Measurements from ENCODE around the gene DNAH17. TPM values are rescaled to one million over a fixed set of nuclear protein-coding genes. Genes with fewer than 3 reads are reported as not detected.

DNAH17 gene
- total and polyA plus RNA-seq, 2 of the 8 experiments (the other 6 are each of a cell fraction or from before 2014, with no cell fraction given) = 0.14 to 0.67 TPM

DNA sequence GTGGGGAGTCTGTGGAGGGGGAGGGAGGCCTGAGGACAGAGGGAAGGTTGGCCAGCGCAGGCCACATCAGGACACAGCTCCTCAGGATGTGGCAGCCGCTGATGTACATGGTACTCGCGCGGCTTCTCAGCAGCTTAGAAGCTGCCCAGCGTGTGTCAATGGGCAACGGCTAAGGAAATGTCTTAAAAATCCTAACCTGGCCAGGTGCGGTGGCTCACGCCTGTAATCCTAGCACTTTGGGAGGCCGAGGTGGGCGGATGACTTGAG is 145.6 kb downstream of the DNAH17 start (continued):
- TF ChIP-seq, protein P1, sequence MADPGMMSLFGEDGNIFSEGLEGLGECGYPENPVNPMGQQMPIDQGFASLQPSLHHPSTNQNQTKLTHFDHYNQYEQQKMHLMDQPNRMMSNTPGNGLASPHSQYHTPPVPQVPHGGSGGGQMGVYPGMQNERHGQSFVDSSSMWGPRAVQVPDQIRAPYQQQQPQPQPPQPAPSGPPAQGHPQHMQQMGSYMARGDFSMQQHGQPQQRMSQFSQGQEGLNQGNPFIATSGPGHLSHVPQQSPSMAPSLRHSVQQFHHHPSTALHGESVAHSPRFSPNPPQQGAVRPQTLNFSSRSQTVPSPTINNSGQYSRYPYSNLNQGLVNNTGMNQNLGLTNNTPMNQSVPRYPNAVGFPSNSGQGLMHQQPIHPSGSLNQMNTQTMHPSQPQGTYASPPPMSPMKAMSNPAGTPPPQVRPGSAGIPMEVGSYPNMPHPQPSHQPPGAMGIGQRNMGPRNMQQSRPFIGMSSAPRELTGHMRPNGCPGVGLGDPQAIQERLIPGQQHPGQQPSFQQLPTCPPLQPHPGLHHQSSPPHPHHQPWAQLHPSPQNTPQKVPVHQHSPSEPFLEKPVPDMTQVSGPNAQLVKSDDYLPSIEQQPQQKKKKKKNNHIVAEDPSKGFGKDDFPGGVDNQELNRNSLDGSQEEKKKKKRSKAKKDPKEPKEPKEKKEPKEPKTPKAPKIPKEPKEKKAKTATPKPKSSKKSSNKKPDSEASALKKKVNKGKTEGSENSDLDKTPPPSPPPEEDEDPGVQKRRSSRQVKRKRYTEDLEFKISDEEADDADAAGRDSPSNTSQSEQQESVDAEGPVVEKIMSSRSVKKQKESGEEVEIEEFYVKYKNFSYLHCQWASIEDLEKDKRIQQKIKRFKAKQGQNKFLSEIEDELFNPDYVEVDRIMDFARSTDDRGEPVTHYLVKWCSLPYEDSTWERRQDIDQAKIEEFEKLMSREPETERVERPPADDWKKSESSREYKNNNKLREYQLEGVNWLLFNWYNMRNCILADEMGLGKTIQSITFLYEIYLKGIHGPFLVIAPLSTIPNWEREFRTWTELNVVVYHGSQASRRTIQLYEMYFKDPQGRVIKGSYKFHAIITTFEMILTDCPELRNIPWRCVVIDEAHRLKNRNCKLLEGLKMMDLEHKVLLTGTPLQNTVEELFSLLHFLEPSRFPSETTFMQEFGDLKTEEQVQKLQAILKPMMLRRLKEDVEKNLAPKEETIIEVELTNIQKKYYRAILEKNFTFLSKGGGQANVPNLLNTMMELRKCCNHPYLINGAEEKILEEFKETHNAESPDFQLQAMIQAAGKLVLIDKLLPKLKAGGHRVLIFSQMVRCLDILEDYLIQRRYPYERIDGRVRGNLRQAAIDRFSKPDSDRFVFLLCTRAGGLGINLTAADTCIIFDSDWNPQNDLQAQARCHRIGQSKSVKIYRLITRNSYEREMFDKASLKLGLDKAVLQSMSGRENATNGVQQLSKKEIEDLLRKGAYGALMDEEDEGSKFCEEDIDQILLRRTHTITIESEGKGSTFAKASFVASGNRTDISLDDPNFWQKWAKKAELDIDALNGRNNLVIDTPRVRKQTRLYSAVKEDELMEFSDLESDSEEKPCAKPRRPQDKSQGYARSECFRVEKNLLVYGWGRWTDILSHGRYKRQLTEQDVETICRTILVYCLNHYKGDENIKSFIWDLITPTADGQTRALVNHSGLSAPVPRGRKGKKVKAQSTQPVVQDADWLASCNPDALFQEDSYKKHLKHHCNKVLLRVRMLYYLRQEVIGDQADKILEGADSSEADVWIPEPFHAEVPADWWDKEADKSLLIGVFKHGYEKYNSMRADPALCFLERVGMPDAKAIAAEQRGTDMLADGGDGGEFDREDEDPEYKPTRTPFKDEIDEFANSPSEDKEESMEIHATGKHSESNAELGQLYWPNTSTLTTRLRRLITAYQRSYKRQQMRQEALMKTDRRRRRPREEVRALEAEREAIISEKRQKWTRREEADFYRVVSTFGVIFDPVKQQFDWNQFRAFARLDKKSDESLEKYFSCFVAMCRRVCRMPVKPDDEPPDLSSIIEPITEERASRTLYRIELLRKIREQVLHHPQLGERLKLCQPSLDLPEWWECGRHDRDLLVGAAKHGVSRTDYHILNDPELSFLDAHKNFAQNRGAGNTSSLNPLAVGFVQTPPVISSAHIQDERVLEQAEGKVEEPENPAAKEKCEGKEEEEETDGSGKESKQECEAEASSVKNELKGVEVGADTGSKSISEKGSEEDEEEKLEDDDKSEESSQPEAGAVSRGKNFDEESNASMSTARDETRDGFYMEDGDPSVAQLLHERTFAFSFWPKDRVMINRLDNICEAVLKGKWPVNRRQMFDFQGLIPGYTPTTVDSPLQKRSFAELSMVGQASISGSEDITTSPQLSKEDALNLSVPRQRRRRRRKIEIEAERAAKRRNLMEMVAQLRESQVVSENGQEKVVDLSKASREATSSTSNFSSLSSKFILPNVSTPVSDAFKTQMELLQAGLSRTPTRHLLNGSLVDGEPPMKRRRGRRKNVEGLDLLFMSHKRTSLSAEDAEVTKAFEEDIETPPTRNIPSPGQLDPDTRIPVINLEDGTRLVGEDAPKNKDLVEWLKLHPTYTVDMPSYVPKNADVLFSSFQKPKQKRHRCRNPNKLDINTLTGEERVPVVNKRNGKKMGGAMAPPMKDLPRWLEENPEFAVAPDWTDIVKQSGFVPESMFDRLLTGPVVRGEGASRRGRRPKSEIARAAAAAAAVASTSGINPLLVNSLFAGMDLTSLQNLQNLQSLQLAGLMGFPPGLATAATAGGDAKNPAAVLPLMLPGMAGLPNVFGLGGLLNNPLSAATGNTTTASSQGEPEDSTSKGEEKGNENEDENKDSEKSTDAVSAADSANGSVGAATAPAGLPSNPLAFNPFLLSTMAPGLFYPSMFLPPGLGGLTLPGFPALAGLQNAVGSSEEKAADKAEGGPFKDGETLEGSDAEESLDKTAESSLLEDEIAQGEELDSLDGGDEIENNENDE (IDR thresholded peaks at IDR 0.05; ENCODE audit: insufficient replicate concordance, low read length) = no peak
- TF ChIP-seq KDM1A (IDR thresholded peaks at IDR 0.05; ENCODE audit: borderline replicate concordance, low read length) (no peak), TAF1 (IDR thresholded peaks at IDR 0.05; ENCODE audit: low read depth, low read length) (no peak), SUZ12 (IDR thresholded peaks at IDR 0.05; ENCODE audit: low read length) (no peak), BRCA1 (IDR thresholded peaks at IDR 0.05; ENCODE audit: low read depth, low read length) (no peak), SAP30 (IDR thresholded peaks at IDR 0.05; ENCODE audit: insufficient read depth, insufficient replicate concordance, low read length) (no peak), CREB1 (IDR thresholded peaks at IDR 0.05) (no peak)
- TF ChIP-seq, protein P2, sequence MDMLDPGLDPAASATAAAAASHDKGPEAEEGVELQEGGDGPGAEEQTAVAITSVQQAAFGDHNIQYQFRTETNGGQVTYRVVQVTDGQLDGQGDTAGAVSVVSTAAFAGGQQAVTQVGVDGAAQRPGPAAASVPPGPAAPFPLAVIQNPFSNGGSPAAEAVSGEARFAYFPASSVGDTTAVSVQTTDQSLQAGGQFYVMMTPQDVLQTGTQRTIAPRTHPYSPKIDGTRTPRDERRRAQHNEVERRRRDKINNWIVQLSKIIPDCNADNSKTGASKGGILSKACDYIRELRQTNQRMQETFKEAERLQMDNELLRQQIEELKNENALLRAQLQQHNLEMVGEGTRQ (IDR thresholded peaks at IDR 0.05; ENCODE audit: low read length) = no peak
